HG03571 (cell line): ENCODE results near the gene ZNF584.

Experiments used
- ATAC-seq: cut with Tn5 transposase; IDR thresholded peaks from one replicate; pipeline ENCODE4 v1.9.1; 2021; ENCODE audit not compliant: unreplicated experiment

ZNF584 gene

DNA sequence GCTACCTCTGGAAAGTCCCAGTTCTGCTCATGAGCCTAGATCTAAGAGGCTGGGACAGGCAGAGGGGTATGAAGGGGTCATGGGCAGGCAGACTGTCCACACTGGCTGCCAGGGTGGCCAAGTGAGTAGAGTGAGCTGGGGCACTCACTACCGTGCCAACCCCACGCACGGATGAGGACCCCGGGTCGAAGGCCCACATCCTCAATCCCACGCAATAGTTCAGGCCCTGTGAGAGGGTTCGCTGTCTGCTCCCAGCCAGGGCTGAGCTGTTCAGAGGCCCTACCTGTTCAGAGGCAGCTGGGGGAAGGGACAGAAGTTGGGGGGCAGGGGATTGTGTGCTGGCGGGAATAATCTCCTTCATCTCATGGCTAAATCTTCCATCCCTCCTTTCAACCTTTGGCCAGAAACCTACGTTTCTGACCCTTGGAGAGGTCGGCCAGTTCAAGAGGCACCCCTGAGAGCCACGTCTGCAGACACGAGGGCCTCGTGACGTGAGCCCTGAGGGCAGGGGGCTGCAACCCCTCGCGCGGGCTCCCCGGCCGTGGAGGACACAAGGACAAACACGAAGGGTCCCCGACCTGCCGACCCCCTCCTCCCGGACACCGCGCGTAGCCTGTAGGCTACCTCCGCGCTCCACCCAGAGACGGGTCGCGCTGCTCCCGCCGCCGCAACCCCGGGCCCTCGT lies 22.4 kb upstream of the ZNF584 start:
- ATAC-seq: no peak

GRCh38 chr19:58386576-58387337 lies 21.7 kb upstream of the ZNF584 start, which contains the start of gene RPS5:
Gene RPS5, plus strand, starts transcription at chr19:58387269. Its CDS starts 869 bp downstream, at chr19:58388138.
- peak; percentile 82 for ATAC-seq

DNA sequence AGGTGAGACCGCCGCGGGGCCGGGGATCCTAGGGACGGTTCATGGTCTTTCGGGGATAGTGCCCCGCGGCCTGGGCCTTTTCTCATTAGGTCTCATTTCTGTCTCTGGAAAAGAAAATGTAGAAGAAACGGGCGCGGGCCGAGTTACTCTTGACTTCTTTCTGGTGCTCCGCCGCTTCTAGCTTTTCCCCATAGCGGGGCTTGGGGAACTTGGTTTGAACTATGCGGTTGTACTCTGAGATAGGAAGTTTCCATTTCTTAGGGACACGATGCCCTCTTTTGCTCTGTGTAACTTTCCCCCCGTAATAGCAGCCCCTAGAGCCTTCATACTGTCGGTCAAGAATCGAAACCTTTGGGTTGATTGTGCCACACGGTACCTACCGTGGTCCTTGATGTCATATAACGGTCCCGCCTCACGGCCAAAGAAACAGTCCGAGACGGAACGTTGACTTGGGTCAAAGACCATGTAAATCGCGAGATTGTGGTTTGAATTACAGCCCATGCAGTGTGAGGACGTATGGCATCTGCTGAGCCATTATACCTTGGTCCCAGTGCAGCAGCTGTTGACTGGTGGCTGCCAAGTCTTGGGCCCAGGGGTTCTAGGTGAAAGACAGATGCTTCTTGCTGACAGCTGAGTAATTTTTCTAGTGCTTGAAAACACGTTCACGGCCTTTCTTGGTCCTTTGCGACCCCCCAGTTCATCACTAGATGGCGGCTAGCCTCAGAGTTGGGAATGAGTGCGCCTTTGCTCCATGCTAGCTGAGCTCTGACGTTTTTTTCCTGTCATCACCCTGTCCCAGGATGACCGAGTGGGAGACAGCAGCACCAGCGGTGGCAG lies 20.9 kb upstream of the ZNF584 start:
- no peak for ATAC-seq

DNA sequence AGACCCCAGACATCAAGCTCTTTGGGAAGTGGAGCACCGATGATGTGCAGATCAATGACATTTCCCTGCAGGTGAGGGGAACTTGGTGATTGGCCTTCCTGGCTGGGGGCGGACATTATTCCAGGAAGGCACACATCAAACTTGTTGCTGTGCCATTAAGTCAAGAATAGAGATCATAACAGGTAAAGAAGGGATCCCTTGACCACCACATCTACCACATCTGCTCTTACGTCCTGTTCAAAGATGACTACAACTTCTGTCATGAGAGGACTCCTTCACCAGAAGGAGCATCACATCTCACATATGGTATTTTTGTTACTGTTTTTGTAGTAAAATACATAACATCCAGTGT lies 20.3 kb upstream of the ZNF584 start:
- ATAC-seq: no peak

DNA sequence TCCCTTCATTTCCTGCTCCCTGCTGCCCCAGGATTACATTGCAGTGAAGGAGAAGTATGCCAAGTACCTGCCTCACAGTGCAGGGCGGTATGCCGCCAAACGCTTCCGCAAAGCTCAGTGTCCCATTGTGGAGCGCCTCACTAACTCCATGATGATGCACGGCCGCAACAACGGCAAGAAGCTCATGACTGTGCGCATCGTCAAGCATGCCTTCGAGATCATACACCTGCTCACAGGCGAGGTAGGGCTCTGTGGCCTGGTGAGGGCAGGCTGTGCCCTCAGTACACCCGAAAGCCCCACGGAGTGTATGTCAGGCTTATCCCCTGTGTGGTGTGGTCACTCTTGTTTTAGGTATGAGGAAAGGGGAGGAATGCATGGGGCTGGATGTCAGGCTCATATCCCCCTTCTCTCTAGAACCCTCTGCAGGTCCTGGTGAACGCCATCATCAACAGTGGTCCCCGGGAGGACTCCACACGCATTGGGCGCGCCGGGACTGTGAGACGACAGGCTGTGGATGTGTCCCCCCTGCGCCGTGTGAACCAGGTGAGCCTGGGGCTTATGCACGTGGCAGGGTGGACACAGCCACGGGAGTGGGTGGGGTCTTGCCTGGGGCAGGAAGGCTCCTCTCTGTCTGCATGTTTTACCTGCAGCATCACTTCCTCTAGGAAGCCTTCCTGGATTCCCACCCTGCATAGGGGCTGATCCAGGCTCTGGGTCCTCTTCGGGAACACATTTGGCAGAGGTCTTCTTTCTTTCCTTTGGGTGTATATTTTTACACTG lies 15.3 kb upstream of the ZNF584 start:
- no peak for ATAC-seq

- ATAC-seq: no peak
Observed at GRCh38 chr19:58393725-58394033, 14.8 kb upstream of the ZNF584 start.

DNA sequence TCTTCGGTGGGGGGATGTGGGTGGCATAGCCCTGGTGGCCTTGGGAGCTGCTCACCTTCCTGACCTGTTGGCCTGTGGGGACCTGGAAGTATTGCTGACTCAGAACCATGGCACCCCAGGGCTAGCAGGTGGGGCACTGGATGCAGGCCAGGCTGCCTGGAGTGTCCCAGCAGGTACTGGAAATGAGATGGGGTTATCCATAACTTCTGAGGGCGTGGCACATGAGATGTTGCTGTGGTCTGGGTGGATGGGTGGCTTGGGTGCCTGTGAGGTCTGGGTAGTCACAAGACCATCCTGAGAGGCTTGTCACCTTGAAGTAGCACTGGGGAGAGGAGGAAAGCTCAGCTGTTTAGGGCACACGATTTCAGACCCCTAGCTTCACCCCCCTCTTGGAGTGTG lies 13.6 kb upstream of the ZNF584 start:
- no peak for ATAC-seq

- ATAC-seq: no peak
Observed at GRCh38 chr19:58395220-58395978, 13.1 kb upstream of the ZNF584 start, which contains the start of gene RNF225. Gene RNF225, plus strand, starts transcription at chr19:58395656. Its CDS starts 434 bp downstream, at chr19:58396090.

GRCh38 chr19:58395979-58396627 lies 12.3 kb upstream of the ZNF584 start:
- ATAC-seq: no peak

DNA sequence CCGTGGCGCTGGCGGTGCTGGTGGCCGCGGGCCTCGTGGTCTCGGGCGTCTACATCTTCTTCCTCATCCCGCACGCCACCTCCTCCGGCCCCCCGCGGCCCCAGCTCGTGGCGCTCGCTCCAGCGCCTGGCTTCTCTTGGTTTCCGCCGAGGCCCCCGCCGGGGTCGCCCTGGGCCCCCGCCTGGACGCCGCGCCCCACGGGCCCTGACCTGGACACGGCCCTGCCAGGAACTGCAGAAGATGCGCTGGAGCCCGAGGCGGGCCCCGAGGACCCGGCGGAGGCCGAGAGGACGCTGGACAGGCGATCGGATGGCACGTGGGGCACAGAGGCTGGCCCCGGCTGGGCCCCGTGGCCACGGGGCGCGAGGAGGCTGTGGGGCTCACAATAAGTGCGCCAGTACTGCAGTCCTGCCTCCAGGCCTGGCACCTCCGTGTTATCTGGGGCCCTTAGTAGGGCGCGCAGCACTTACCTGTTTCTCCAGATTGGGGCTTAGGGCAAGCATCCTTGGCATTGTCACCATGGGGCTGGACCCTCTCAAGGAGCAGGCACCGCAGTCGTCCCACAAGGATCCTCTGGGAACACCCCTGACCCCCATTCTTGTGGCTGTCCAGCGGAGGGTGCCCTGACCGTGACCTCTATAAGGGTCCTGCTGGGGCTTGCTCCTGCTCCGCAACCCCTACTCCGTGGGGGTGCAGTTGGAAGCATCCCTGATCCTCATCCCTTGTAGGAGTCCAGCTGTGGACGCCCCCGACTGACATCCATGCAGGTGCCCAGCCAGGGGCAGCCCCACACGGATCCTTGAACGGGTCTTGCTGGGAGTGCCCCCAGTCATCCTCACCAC lies 11.5 kb upstream of the ZNF584 start:
- ATAC-seq: no peak

DNA sequence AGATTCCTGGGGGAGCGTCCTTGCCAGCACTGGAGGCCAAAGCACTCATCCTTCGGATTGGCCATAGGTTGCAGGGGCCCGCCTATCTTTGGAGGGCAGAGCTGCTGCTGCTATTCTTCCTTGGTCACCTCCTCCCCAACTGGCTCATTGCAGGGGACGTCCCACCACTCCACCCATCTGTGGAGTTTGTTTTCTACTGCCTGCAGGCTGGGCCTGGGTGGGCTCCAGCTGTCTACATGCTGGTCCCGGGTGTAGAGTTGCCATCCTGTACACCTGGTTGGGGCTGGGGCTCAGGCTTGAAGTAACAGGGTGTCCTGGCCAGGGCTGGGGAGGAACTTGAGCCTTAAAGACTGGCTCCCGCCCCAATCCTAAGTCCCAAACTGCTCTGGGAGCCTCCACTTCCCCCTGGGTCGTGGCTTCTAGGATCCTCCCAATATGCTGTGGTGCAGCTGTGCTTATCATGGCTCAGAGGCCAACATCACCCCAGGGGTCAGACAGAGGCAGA lies 10.9 kb upstream of the ZNF584 start:
- ATAC-seq: no peak

DNA sequence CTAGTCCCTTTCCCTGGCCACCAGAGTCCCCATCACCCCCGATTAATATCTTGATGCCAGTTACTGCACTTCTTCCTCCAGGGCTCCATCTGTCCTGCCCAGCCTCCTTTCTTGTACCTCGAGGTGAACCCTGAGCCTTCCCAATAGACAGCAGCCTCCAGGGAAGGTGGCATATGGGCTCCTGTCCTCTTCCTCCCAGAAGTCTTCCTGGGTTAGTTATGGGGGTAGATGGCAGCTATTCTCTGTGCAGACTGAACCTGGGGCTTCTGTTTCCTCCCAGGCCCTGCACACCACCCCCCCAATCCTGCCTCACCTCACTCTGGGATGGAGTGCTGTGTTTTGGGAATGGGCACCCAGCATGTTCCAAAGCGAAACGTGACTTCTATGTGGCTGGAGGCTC lies 10.4 kb upstream of the ZNF584 start:
- no peak for ATAC-seq

DNA sequence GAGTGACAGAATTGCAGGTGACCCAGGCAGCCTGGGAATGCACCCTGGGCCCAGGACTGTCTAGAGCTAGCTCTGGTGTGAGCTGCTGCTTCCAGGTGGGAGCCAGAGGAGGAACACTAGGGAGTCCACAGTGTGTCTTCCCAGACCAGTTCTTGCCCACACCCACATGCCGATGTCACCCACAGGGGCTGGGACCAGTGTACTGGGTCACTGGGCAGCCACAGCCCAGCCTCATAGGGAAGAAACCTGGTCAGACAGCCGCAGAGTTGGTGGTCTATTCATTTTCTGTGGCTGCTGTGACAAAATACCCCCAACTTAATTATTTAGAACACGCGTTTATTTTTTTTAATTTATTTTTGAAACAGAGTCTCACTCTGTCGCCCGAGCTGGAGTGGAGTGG lies 9.9 kb upstream of the ZNF584 start:
- no peak for ATAC-seq

GRCh38 chr19:58399903-58400302 lies 8.5 kb upstream of the ZNF584 start:
- no peak for ATAC-seq

DNA sequence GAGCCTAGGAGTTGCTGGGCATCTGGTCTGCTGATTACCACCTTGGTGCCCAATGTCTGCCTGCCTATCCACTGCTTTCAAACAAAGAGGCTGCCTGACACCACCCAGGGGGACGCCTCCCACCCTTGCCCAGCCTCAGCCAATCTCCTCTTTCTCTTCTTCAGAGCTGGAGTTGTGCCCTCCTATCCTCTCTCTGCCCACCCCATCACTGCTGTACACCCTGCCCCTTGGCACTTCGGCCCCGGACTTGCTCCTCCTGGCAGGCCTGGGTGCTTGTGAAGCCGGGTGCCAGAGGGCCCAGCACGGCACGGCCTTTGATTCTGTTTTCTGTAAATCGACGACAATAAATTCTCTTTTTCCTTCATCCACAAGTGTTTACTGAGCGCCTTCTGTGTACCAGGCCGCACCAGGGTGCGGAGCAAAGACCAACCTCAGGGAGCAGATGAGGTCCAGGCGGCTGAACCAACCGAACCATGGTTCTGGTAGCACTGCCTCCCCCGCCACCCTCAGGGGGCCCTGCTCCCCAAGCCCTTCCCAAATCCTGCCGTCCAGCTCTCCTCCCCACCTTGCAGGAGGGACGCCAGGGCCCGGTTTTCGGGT lies 8.0 kb upstream of the ZNF584 start:
- no peak for ATAC-seq

DNA sequence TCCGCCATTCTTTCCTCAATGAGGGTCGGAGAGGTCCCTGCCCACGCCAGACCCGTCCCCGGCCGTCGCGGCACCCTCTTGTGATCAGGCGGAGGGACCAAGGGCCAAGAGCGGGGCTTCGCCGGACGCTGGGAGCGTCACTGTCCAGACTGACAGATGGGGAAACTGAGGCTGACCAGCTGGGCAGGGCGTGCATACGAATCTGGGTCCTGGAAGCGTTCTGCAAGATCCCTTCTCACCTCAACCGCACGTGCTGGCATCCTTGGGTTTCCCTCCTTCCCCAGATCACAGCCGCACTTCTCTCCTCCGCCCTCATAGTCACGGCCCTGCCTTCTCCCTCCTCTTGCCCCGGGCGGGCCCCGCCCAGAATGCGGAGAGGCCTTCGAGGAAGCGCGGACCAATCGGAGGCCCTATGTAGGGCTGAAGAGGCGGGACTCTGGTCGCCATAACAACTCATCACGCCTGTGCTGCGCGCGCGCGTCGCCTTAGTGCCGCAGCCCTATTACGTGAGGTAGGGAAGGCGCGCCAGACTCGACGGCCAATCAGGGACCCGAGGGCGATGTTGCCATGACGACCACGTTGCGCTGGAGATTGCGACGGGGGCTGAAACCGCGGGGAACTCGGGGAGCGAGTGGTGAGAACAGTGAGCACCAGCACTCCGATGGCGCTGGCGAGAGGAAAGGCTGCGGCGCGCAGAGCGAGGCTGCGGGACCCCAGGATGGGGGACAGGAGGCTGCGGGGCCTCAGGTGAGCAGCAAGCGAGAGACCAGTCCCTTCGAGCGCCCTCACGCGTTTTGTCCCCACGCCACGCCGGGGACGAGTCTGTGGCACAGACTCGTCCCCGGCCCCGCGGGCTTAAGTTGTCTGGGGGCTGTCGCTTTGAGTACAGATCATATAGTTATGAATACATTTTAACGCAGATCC lies 7.3 kb upstream of the ZNF584 start:
- ATAC-seq: peak; percentile 95

- no peak for ATAC-seq
Observed at GRCh38 chr19:58401840-58402421, 6.5 kb upstream of the ZNF584 start.
